Cardiac fibroblast (primary cell): ENCODE data around the gene NID1.

Source experiments
- DNase-seq, 2 donors: peaks; one replicate each; pipeline versions ENCODE4 v3.0.0 to v3.0.0-alpha.2; 2010; ENCODE audit warnings: low read depth in 2 of 2
- H3K4me3 ChIP-seq, 2 donors: replicated peaks in 1 of 2; 1 replicate in 1 of 2; 2 replicates in 1 of 2; pipeline ENCODE4 v1.5.1; 2011; ENCODE audit warnings: low read depth in 2 of 2, low read length in 2 of 2, mild to moderate bottlenecking in 2 of 2, moderate library complexity in 1 of 2
- CTCF ChIP-seq: IDR thresholded peaks from one replicate; pipeline ENCODE4 v1.5.1; 2011; ENCODE audit warnings: low read depth, mild to moderate bottlenecking, low read length, inconsistent platforms

NID1 gene

GRCh38 chr1:236021424-236022135 is 43.3 kb downstream of the NID1 start:
- no peak overlapping the region for H3K4me3 ChIP-seq
- peak in 1 of 2 donors; percentile 74 for DNase-seq
- TF ChIP-seq CTCF, result no peak

- TF ChIP-seq CTCF, result no peak
- no peak overlapping the region for H3K4me3 ChIP-seq
- peak; percentile 40 to 85 for DNase-seq
Observed at GRCh38 chr1:236020359-236021219, 44.3 kb downstream of the NID1 start.

DNA sequence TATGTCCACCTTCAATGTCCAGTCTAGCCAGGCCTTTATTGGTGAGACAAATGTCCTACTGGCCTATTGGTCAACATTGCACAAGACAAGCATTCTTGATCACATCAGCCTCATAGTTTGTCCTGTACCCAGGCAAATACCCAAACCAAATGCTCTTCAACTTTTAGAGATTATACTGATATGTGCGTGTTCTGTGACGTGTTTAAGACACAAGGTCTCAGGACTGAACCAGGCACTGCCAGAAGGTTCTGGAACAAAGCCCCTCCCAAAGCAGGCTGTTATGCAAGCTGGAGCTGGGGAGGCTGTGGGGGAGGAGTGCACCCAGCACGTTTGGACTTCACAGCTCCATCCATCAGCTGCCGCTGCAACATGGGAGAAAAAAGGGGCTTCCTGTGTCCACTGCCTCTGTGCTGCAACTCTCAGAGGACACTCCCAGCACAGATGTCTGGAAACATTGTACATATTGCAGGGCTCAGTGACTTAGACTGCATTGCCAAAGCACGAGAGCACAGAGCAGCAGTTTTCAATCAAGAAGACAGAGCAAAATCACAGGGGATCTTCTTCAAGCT is 45.9 kb downstream of the NID1 start:
- no peak for TF ChIP-seq CTCF
- H3K4me3 ChIP-seq, result no peak overlapping the region
- peak; percentile 91 to 94 for DNase-seq

DNA sequence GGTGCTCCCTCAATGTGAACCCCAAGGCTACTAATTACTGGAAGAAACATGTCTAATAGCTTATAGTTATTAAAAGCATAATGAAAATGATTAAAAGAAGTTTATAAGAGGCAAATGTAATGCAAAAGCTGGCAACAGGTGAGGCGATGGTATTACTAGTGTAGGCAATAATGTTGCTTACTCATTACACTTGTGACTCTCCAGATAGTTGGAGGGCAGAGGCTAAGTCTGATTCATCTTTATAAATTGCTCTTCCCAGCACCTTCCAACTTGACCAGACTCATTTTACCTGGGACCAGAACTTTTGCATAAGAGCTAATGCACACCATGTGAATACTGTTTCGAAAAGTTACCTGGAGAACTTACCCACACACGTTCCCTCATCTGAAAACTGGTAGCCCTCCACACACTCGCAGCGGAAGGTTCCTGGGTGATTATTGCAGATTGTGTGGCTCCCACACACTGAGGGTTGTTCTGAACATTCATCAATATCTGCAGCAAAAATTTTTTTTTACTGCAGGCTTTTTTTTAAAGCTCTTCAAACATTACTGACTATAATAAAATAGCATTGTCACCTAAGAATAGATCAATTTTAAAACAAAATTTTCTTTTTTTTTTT is 48.0 kb downstream of the NID1 start:
- no peak for TF ChIP-seq CTCF
- no peak overlapping the region for H3K4me3 ChIP-seq
- peak in 1 of 2 donors; percentile 76 for DNase-seq

- TF ChIP-seq CTCF, result no peak
- DNase-seq, result peak; percentile 69 to 88
- no peak overlapping the region for H3K4me3 ChIP-seq
Observed at GRCh38 chr1:236016083-236016482, 48.8 kb downstream of the NID1 start.

DNA sequence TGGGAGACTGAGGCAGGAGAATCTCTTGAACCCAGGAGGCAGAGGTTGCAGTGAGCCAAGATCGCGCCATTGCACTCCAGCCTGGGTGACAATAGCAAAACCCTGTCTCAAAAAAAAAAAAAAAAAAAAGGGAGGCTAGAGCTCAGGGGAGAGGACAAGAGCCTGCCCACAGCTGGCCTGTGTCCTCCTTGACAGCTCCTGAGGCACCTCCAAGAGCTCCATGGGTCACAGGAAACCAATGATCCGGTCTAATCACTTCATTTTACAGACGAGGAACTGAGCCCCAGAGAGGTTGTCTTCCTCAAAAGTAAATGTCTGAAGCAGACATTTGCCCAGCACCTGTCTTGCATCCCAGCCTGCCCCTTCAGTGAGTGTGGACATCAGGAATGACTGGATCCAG is 49.4 kb downstream of the NID1 start:
- H3K4me3 ChIP-seq, result no peak overlapping the region
- TF ChIP-seq CTCF, result no peak
- no peak for DNase-seq
